ENCODE data around the gene MRC2. TPM values are rescaled to one million over a fixed set of nuclear protein-coding genes. Genes with fewer than 3 reads are reported as not detected.
"Not testable (repeated sequence)": the region's sequence is repeated elsewhere in the genome, so short reads cannot be mapped to it uniquely, and the experiment has no call there.

Gene MRC2
- total RNA-seq, 1 donor from 2014 or later: 418 TPM

GRCh38 chr17:62693616-62694409 is 66.3 kb downstream of the MRC2 start:
- Mint-ChIP-seq H3K27ac (ENCODE audit: unreplicated experiment) (no peak overlapping the region), H3K9me3 (ENCODE audit: unreplicated experiment) (no peaks in the 10 kb centered on the region), H3K36me3 (ENCODE audit: unreplicated experiment) (peaks cover 25% of the 10 kb centered on the region), H3K4me1 (ENCODE audit: unreplicated experiment) (peaks cover 8% of the 10 kb centered on the region), H3K4me3 (ENCODE audit: unreplicated experiment) (no peak overlapping the region), H3K27me3 (ENCODE audit: unreplicated experiment) (no peaks in the 10 kb centered on the region)
- TF ChIP-seq CTCF (IDR thresholded peaks at IDR 0.05): no peak
- no peak for DNase-seq (ENCODE audit: extremely low spot score, unreplicated experiment)

GRCh38 chr17:62695093-62695738 is 67.7 kb downstream of the MRC2 start:
- DNase-seq (ENCODE audit: extremely low spot score, unreplicated experiment); H3K9me3 Mint-ChIP-seq (ENCODE audit: unreplicated experiment); H3K27ac Mint-ChIP-seq (ENCODE audit: unreplicated experiment); H3K4me3 Mint-ChIP-seq (ENCODE audit: unreplicated experiment); H3K27me3 Mint-ChIP-seq (ENCODE audit: unreplicated experiment): not testable (repeated sequence)
- H3K4me1 Mint-ChIP-seq (ENCODE audit: unreplicated experiment): peaks cover 12% of the 10 kb centered on the region
- H3K36me3 Mint-ChIP-seq (ENCODE audit: unreplicated experiment): peaks cover 22% of the 10 kb centered on the region

GRCh38 chr17:62696256-62696655 is 68.8 kb downstream of the MRC2 start:
- H3K36me3 Mint-ChIP-seq (ENCODE audit: unreplicated experiment): peaks cover 17% of the 10 kb centered on the region
- no peaks in the 10 kb centered on the region for H3K27me3 Mint-ChIP-seq (ENCODE audit: unreplicated experiment)
- no peaks in the 10 kb centered on the region for H3K9me3 Mint-ChIP-seq (ENCODE audit: unreplicated experiment)
- H3K27ac Mint-ChIP-seq (ENCODE audit: unreplicated experiment): no peak overlapping the region
- peaks cover 12% of the 10 kb centered on the region for H3K4me1 Mint-ChIP-seq (ENCODE audit: unreplicated experiment)
- H3K4me3 Mint-ChIP-seq (ENCODE audit: unreplicated experiment): no peak overlapping the region
- DNase-seq (ENCODE audit: extremely low spot score, unreplicated experiment): no peak
- TF ChIP-seq CTCF (IDR thresholded peaks at IDR 0.05): no peak

GRCh38 chr17:62696726-62697490 is 69.4 kb downstream of the MRC2 start:
- no peak for TF ChIP-seq CTCF (IDR thresholded peaks at IDR 0.05)
- Mint-ChIP-seq H3K4me1 (ENCODE audit: unreplicated experiment) (peaks cover 12% of the 10 kb centered on the region), H3K36me3 (ENCODE audit: unreplicated experiment) (peaks cover 14% of the 10 kb centered on the region), H3K27me3 (ENCODE audit: unreplicated experiment) (no peaks in the 10 kb centered on the region), H3K4me3 (ENCODE audit: unreplicated experiment) (no peak overlapping the region), H3K27ac (ENCODE audit: unreplicated experiment) (no peak overlapping the region), H3K9me3 (ENCODE audit: unreplicated experiment) (no peaks in the 10 kb centered on the region)
- no peak for DNase-seq (ENCODE audit: extremely low spot score, unreplicated experiment)

- H3K27me3 Mint-ChIP-seq (ENCODE audit: unreplicated experiment); H3K9me3 Mint-ChIP-seq (ENCODE audit: unreplicated experiment); H3K4me3 Mint-ChIP-seq (ENCODE audit: unreplicated experiment); DNase-seq (ENCODE audit: extremely low spot score, unreplicated experiment); H3K27ac Mint-ChIP-seq (ENCODE audit: unreplicated experiment); H3K36me3 Mint-ChIP-seq (ENCODE audit: unreplicated experiment): not testable (repeated sequence)
- peaks cover 18% of the 10 kb centered on the region for H3K4me1 Mint-ChIP-seq (ENCODE audit: unreplicated experiment)
Observed at GRCh38 chr17:62698459-62698858, 71.0 kb downstream of the MRC2 start.
